COLO668 (cell line): ENCODE results near the gene HIRA.

ENCODE experiments used
- DNase-seq: peaks from one replicate; lab custom pipeline; 2025; ENCODE audit not compliant: unreplicated experiment; lab: John Stamatoyannopoulos, UW

HIRA gene

GRCh38 chr22:19358195-19358594 lies 73.3 kb downstream of the HIRA start:
- DNase-seq = no peak

GRCh38 chr22:19357270-19358105 lies 74.0 kb downstream of the HIRA start:
- no peak for DNase-seq

GRCh38 chr22:19356708-19357269 lies 74.7 kb downstream of the HIRA start:
- DNase-seq = no peak

GRCh38 chr22:19355413-19356157 lies 75.9 kb downstream of the HIRA start:
- DNase-seq = no peak

- DNase-seq = no peak
Observed at GRCh38 chr22:19354201-19354600, 77.3 kb downstream of the HIRA start.

GRCh38 chr22:19353363-19354131 lies 78.0 kb downstream of the HIRA start:
- DNase-seq = no peak

GRCh38 chr22:19352766-19353165 lies 78.8 kb downstream of the HIRA start:
- no peak for DNase-seq

GRCh38 chr22:19352217-19352616 lies 79.3 kb downstream of the HIRA start:
- DNase-seq = no peak

GRCh38 chr22:19351604-19352003 lies 79.9 kb downstream of the HIRA start:
- no peak for DNase-seq

GRCh38 chr22:19350947-19351346 lies 80.6 kb downstream of the HIRA start:
- DNase-seq = no peak

- no peak for DNase-seq
Observed at GRCh38 chr22:19350476-19350859, 81.1 kb downstream of the HIRA start.

- no peak for DNase-seq
Observed at GRCh38 chr22:19349778-19350475, 81.6 kb downstream of the HIRA start.

- no peak for DNase-seq
Observed at GRCh38 chr22:19346677-19347265, 84.8 kb downstream of the HIRA start.

- DNase-seq = no peak
Observed at GRCh38 chr22:19344420-19344819, 87.1 kb downstream of the HIRA start.

- no peak for DNase-seq
Observed at GRCh38 chr22:19343470-19343869, 88.1 kb downstream of the HIRA start.

GRCh38 chr22:19341500-19341899 lies 90.0 kb downstream of the HIRA start:
- DNase-seq = no peak

GRCh38 chr22:19337137-19337536 lies 94.4 kb downstream of the HIRA start:
- DNase-seq = no peak

- no peak for DNase-seq
Observed at GRCh38 chr22:19336133-19337075, 95.1 kb downstream of the HIRA start.

- DNase-seq = no peak
Observed at GRCh38 chr22:19331975-19332374, 99.6 kb downstream of the HIRA start.
